ENCODE data around the gene WNT9A.
"Not testable (repeated sequence)": the region's sequence is repeated elsewhere in the genome, so short reads cannot be mapped to it uniquely, and the experiment has no call there.

DNA sequence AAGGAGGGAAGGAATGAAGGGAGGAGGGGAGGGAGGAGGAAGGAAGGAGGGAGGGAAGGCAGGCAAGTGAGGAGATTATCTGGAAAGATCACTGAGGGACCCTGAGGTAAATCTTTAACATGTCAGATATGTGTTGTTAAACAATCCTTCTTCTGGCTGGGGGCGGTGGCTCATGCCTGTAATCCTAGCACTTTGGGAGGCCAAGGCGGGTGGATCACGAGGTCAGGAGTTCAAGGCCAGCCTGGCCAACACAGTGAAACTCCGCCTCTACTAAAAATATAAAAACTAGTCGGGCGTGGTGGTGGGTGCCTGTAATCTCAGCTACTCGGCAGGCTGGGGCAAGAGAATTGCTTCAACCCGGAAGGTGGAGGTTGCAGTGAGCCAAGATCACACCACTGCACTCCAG lies 37.8 kb downstream of the WNT9A start:
- TF ChIP-seq POLR2A (IDR thresholded peaks at IDR 0.05): not testable (repeated sequence)
- TF ChIP-seq, protein P1, sequence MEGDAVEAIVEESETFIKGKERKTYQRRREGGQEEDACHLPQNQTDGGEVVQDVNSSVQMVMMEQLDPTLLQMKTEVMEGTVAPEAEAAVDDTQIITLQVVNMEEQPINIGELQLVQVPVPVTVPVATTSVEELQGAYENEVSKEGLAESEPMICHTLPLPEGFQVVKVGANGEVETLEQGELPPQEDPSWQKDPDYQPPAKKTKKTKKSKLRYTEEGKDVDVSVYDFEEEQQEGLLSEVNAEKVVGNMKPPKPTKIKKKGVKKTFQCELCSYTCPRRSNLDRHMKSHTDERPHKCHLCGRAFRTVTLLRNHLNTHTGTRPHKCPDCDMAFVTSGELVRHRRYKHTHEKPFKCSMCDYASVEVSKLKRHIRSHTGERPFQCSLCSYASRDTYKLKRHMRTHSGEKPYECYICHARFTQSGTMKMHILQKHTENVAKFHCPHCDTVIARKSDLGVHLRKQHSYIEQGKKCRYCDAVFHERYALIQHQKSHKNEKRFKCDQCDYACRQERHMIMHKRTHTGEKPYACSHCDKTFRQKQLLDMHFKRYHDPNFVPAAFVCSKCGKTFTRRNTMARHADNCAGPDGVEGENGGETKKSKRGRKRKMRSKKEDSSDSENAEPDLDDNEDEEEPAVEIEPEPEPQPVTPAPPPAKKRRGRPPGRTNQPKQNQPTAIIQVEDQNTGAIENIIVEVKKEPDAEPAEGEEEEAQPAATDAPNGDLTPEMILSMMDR (IDR thresholded peaks at IDR 0.05): not testable (repeated sequence)
